ENCODE data around the gene SCG3. TPM values are rescaled to one million over a fixed set of nuclear protein-coding genes. Genes with fewer than 3 reads are reported as not detected.

Gene SCG3
- polyA plus RNA-seq, 2 of the 4 experiments (the other 2 are of a cell fraction): 0.03 TPM; not detected in 1

- Histone ChIP-seq H3K27ac (no peak overlapping the region), H3K4me3 (no peak overlapping the region), H3K9me3 (no peaks in the 10 kb centered on the region), H3K4me2 (no peak overlapping the region), H3K4me1 (no peaks in the 10 kb centered on the region)
- WGBS (ENCODE audit: missing lambda C conversion rate): 22% methylated on average over 4 of the region's 4 CpGs
- ATAC-seq (peak; percentile 96 to 99), DNase-seq (ENCODE audit: low read depth in 1 of 2, low spot score in 1 of 2) (peak; percentile 75 to 85), FAIRE-seq (peak; percentile 100)
- TF ChIP-seq HMGXB4 (CRISPR knock-in tag; IDR thresholded peaks at IDR 0.05; ENCODE audit: borderline replicate concordance): no peak
- no peak for TF ChIP-seq HOXB13 (CRISPR knock-in tag; IDR thresholded peaks at IDR 0.05; ENCODE audit: low read depth)
- TF ChIP-seq RAD21 (conservative IDR thresholded peaks at IDR 0.05 in 1 of 2, IDR thresholded peaks at IDR 0.05 in 1 of 2): peak; percentile 97 to 99
- TF ChIP-seq, protein P1, sequence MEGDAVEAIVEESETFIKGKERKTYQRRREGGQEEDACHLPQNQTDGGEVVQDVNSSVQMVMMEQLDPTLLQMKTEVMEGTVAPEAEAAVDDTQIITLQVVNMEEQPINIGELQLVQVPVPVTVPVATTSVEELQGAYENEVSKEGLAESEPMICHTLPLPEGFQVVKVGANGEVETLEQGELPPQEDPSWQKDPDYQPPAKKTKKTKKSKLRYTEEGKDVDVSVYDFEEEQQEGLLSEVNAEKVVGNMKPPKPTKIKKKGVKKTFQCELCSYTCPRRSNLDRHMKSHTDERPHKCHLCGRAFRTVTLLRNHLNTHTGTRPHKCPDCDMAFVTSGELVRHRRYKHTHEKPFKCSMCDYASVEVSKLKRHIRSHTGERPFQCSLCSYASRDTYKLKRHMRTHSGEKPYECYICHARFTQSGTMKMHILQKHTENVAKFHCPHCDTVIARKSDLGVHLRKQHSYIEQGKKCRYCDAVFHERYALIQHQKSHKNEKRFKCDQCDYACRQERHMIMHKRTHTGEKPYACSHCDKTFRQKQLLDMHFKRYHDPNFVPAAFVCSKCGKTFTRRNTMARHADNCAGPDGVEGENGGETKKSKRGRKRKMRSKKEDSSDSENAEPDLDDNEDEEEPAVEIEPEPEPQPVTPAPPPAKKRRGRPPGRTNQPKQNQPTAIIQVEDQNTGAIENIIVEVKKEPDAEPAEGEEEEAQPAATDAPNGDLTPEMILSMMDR (IDR thresholded peaks at IDR 0.05): peak; percentile 98
- TF ChIP-seq FOSL2 (IDR thresholded peaks at IDR 0.05): no peak
- no peak for TF ChIP-seq FOSL2 (CRISPR knock-in tag; IDR thresholded peaks at IDR 0.05)
- no peak for TF ChIP-seq ZSCAN20 (CRISPR knock-in tag; IDR thresholded peaks at IDR 0.05)
- TF ChIP-seq ZC3H11A (IDR thresholded peaks at IDR 0.05): no peak
- TF ChIP-seq SMC3 (IDR thresholded peaks at IDR 0.05): peak; percentile 93
- TF ChIP-seq, protein P2, sequence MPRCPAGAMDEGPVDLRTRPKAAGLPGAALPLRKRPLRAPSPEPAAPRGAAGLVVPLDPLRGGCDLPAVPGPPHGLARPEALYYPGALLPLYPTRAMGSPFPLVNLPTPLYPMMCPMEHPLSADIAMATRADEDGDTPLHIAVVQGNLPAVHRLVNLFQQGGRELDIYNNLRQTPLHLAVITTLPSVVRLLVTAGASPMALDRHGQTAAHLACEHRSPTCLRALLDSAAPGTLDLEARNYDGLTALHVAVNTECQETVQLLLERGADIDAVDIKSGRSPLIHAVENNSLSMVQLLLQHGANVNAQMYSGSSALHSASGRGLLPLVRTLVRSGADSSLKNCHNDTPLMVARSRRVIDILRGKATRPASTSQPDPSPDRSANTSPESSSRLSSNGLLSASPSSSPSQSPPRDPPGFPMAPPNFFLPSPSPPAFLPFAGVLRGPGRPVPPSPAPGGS (IDR thresholded peaks at IDR 0.05): no peak
- no peak for TF ChIP-seq CBX2 (IDR thresholded peaks at IDR 0.05; ENCODE audit: borderline replicate concordance, low read depth)
- ChIA-PET CTCF (interaction anchor here (0.6 to 15.5 kb wide), 89 partner anchors 9 to 1021 kb away, joined by 3 to 597 read pairs (median 4); partner anchors contain the start of genes DMXL2, LEO1, LYSMD2 and SCG3), POLR2A (interaction anchor here (0.6 to 1.4 kb wide), 3 partner anchors 126 to 322 kb away, joined by 3 to 15 read pairs (median 3); partner anchors contain the start of gene LEO1)
Observed at GRCh38 chr15:51649659-51650521, 31.4 kb upstream of the SCG3 start.

GRCh38 chr15:51652084-51652668 is 29.1 kb upstream of the SCG3 start:
- no peak for DNase-seq (ENCODE audit: low read depth in 1 of 2, low spot score in 1 of 2)
- ChIA-PET POLR2A (no interaction called here), CTCF (interaction anchor here (15.5 kb wide), 1 partner anchor 123 kb away, joined by 597 read pairs; no protein-coding TSS in a partner anchor)
- no peaks in the 10 kb centered on the region for H3K9me3 ChIP-seq
- no peak overlapping the region for H3K27ac ChIP-seq
- WGBS (ENCODE audit: missing lambda C conversion rate): 41% methylated on average over 5 of the region's 5 CpGs
- H3K4me1 ChIP-seq: no peaks in the 10 kb centered on the region
- no peak overlapping the region for H3K4me2 ChIP-seq
- ATAC-seq: no peak
- FAIRE-seq: no peak
- H3K4me3 ChIP-seq: no peak overlapping the region
- TF ChIP-seq CHD4 (IDR thresholded peaks at IDR 0.05; ENCODE audit: borderline replicate concordance): no peak
- no peak for TF ChIP-seq HMGXB4 (CRISPR knock-in tag; IDR thresholded peaks at IDR 0.05; ENCODE audit: borderline replicate concordance)
- TF ChIP-seq MAFK (IDR thresholded peaks at IDR 0.05; ENCODE audit: partially characterized antibody): no peak
- TF ChIP-seq PHF8 (IDR thresholded peaks at IDR 0.05; ENCODE audit: borderline replicate concordance, low read depth): no peak
- TF ChIP-seq ESRRA (IDR thresholded peaks at IDR 0.05; ENCODE audit: borderline replicate concordance, low read length): no peak
- TF ChIP-seq FOXS1 (CRISPR knock-in tag; IDR thresholded peaks at IDR 0.05): no peak
- TF ChIP-seq, protein P3, sequence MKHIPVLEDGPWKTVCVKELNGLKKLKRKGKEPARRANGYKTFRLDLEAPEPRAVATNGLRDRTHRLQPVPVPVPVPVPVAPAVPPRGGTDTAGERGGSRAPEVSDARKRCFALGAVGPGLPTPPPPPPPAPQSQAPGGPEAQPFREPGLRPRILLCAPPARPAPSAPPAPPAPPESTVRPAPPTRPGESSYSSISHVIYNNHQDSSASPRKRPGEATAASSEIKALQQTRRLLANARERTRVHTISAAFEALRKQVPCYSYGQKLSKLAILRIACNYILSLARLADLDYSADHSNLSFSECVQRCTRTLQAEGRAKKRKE (CRISPR knock-in tag; IDR thresholded peaks at IDR 0.05; ENCODE audit: low read depth): no peak
- TF ChIP-seq CEBPB (IDR thresholded peaks at IDR 0.05): no peak
- TF ChIP-seq RAD21 (conservative IDR thresholded peaks at IDR 0.05 in 1 of 2, IDR thresholded peaks at IDR 0.05 in 1 of 2): no peak
- no peak for TF ChIP-seq USF2 (IDR thresholded peaks at IDR 0.05)
- no peak for TF ChIP-seq EHMT2 (IDR thresholded peaks at IDR 0.05; ENCODE audit: low read depth)
- TF ChIP-seq NPAS2 (CRISPR knock-in tag; IDR thresholded peaks at IDR 0.05; ENCODE audit: borderline replicate concordance): no peak
- no peak for TF ChIP-seq RNF2 (IDR thresholded peaks at IDR 0.05; ENCODE audit: borderline replicate concordance, low read depth)

Measured in A549 (cell line).